ENCODE measurements around the gene GGA3.
A peak's percentile ranks its signal among the peaks of the same experiment; 100 is the strongest.
"Not testable (repeated sequence)": the region's sequence is repeated elsewhere in the genome, so short reads cannot be mapped to it uniquely, and the experiment has no call there.

GGA3 gene

DNA sequence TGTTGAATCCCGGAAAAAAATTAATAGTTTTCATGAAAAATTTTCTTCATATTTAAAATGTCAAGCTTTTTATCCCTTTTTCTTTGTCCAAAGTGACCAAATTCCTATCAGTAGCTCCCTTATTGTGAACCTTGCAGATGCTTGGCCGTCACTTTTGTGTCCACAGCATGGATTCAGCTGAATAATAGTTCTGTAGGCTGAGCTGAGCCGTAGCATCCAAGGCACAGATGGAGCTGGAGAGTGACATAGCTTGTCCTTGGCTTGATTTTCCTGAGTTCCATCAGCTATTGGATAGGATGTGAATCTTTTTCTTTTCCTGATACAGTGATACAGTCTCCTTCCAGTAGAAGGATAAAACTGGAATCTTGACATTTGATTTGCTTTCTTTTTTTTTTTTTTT lies 52.3 kb downstream of the GGA3 start:
- no peak for DNase-seq

DNA sequence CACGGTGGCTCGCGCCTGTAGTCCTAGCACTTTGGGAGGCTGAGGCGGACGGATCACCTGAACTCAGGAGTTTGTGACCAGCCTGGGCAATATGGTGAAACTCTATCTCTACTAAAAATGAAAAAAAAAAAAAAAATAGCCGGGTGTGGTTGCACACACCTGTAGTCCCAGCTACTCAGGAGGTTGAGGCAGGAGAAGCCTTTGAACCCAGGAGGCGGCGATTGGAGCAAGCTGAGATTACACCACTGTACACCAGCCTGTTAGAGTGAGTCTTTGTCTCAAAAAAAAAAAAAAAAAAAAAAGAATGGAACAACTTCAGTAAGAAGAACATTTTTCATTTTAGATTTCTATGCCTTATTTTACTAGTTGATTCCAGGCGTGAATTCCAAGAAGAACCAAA lies 53.2 kb downstream of the GGA3 start:
- no peak for DNase-seq

DNA sequence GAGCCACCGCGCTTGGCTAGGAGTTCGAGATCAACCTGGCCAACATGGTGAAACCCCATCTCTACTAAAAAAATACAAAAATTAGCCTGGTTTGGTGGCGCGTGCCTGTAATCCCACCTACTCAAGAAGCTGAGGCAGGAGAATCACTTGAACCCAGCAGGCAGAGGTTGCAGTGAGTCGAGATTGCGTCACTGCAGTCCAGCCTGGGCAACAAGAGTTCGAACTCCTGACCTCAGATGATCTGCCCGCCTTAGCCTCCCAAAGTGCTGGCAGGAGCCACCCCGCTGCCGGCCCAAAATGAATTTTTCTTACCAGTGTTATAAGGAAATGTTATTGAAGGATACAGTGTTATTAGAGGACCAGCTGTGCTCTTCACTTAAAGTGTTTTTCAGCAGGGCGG lies 53.6 kb downstream of the GGA3 start:
- DNase-seq, result no peak

DNA sequence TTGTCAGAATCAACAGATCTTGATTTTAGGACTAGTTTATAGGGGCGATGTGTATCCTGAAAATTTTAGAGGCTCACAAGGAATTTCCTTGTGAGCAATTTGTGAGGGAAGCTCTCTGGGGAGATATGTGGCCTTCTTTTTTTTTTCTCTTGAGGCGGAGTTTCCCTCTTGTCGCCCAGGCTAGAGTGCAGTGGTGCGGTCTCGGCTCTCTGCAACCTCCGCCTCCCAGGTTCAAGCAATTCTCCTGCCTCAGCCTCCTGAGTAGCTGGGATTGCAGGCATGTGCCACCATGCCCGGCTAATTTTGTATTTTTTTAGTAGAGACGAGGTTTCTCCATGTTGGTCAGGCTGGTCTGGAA lies 54.4 kb downstream of the GGA3 start:
- DNase-seq, result not testable (repeated sequence)

DNA sequence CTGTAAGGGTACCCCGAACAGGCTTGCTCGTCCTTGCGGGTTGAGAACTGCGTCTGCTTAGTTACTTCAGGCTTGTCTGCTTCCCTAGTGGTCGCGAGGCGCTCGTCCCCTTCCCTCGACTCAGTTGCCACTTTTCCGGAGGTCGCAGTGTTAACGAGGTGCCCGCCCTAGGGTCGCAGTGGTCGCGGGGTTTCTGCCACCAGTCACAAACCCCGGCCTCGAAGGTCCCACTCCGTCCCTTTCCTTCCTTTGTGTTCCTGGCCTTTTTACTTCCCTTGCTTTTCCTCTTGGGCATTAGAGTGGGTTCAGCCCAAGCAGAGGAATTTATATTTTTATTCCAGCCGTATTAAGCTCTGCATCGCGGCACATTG lies 55.6 kb downstream of the GGA3 start:
- DNase-seq, result no peak

DNA sequence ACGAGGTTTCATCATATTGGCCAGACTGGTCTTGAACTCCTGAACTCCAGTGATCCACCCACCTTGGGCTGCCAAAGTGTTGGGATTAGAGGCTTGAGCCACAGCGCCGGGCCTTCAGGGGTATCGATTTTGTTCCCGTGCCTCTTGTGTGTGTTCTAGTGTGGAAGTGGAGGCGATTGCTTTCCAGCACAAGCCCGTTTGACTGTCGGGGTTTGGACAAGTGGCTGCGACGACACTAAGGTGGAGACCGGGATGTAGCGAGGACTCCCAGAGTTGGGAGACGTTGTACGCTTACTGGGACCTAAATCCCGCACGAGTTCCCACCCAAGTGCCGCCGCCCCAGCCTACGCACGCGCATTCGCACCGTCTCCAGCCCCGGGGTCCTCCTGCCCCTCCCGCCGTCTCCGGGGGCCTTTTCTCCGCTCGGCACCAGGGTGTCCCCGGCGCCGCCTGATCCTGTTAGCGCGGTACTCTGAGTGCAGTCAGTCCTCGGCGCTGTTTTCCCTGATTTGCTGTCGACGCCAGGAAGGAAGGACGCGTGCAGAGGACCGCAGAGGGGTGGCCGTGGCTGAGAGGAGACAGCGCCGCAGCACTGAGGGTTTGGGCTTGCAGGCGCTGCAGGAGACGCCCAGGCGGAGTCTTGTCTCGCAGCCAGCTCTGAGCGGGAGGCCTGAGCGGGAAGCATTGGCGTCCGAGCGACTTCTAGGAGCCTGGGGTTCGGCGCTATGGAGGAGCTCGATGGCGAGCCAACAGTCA lies 56.2 kb downstream of the GGA3 start, which contains the start of gene NUP85:
NUP85 (plus strand) TSS at position 643 of the 756 bp plus-strand sequence; CDS start at position 726, 83 bp downstream.
- DNase-seq, result peak; percentile 95

DNA sequence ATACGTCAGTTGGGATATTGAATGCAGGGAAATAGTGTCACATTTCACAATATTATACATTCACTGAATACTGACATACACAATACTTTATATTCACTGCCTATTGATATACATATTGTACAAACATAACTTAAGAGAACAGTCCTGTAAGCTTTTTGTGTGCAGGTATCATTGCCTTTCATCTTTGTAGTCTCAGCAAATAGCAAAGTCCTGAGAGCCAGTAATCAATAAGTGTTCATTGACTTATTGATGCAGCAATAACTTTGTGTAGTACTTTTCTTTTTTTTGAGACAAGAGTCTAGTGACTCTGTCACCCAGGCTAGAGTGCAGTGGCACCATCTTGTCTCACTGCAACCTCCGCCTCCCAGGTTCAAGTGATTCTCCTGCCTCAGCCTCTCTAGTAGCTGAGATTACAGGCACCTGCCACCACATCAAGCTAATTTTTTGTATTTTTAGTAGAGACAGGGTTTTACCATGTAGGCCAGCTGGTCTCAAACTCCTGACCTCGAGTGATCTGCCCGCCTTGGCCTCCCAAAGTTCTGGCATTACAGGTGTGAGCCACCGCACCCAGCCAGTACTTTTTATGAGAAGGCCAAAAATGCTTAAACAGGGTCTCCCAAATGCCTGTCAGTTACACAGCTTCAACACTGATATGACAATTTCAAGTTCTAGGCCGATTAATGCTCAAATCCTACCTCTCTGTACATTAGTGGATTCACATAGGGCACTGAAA lies 61.4 kb downstream of the GGA3 start:
- DNase-seq, result no peak

DNA sequence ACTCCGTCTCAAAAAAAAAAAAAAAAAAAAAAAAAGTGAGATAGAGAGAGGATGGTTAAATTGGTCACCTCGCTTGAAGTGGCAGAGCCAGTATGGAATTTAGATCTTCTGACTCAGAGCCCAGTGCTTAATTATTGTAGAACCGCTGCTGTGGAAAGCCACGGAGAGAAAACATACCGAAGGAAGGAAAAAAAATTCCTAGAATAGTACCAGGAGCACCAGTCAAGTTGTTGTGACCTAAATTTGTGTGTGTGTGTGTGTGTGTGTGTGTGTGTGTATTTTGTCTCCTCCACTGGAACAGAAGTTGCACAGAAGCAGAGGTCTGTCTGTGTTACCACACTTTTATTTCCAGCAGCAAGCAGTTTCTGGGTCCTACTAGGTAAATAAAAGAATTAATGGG lies 66.5 kb downstream of the GGA3 start:
- DNase-seq, result no peak

DNA sequence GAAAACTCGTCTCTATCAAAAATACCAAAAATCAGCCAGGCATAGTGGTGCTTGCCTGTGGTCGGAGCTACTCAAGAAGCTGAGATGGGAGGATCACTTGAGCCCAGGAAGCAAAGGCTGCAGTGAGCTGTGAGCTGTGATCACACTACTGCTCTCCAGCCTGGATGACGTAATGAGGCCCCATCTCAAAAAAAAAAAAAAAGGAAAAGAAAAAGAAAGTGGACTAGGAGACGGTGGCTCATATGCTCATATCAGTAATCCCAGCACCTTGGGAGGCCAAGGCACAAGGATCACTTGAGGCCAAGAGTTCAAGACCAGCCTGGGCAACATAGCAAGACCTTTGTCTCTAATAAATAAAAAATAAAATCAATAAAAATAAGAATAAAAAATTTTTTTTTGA lies 69.8 kb downstream of the GGA3 start:
- no peak for DNase-seq

DNA sequence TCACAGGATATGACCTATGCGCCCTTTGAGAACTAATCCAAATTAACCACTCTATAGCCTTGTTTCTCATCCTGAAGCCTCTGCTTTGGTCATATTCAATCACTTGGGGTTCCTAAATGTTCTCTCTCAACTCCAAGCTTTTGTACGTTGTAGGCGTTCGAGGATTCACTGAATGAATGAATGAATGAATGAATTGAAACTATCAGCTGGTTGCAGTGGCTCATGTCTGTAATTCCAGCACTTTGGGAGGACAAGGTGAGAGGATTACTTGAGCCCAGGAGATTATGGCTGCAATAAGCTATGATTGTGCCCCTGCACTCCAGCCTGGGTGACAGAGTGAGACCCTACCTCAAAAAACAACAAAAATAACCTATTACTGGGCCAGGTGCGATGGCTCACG lies 72.8 kb downstream of the GGA3 start:
- DNase-seq, result no peak
